Measurements from ENCODE around the gene AHI1.
A peak's percentile ranks its signal among the peaks of the same experiment; 100 is the strongest.

AHI1 gene

GRCh38 chr6:135323979-135324378 lies 173.6 kb downstream of the AHI1 start:
- DNase-seq: no peak

GRCh38 chr6:135323202-135323668 lies 174.3 kb downstream of the AHI1 start:
- DNase-seq: no peak

GRCh38 chr6:135322427-135323201 lies 174.9 kb downstream of the AHI1 start:
- DNase-seq: no peak

- DNase-seq: no peak
Observed at GRCh38 chr6:135320721-135321621, 176.6 kb downstream of the AHI1 start.

- no peak for DNase-seq
Observed at GRCh38 chr6:135319819-135320218, 177.7 kb downstream of the AHI1 start.

- no peak for DNase-seq
Observed at GRCh38 chr6:135318738-135319469, 178.6 kb downstream of the AHI1 start.

- no peak for DNase-seq
Observed at GRCh38 chr6:135314543-135314942, 183.0 kb downstream of the AHI1 start.

- DNase-seq: peak; percentile 52
Observed at GRCh38 chr6:135311446-135312200, 185.9 kb downstream of the AHI1 start.

GRCh38 chr6:135310291-135310690 lies 187.2 kb downstream of the AHI1 start:
- DNase-seq: no peak

- no peak for DNase-seq
Observed at GRCh38 chr6:135306740-135307420, 190.7 kb downstream of the AHI1 start.

GRCh38 chr6:135306166-135306565 lies 191.4 kb downstream of the AHI1 start:
- DNase-seq: no peak

- DNase-seq: no peak
Observed at GRCh38 chr6:135305684-135306083, 191.9 kb downstream of the AHI1 start.

GRCh38 chr6:135304883-135305282 lies 192.7 kb downstream of the AHI1 start:
- no peak for DNase-seq

- DNase-seq: no peak
Observed at GRCh38 chr6:135301304-135301703, 196.2 kb downstream of the AHI1 start.

- no peak for DNase-seq
Observed at GRCh38 chr6:135300576-135300975, 197.0 kb downstream of the AHI1 start.

GRCh38 chr6:135299256-135299655 lies 198.3 kb downstream of the AHI1 start:
- DNase-seq: no peak

GRCh38 chr6:135298455-135298854 lies 199.1 kb downstream of the AHI1 start:
- DNase-seq: no peak

- DNase-seq: no peak
Observed at GRCh38 chr6:135296715-135297114, 200.8 kb downstream of the AHI1 start.

GRCh38 chr6:135295085-135295484 lies 202.5 kb downstream of the AHI1 start:
- DNase-seq: no peak

- no peak for DNase-seq
Observed at GRCh38 chr6:135291288-135292076, 206.1 kb downstream of the AHI1 start.

GRCh38 chr6:135289816-135290215 lies 207.7 kb downstream of the AHI1 start:
- no peak for DNase-seq
